Common myeloid progenitor, CD34-positive (primary cell): ENCODE measurements around the gene PRSS27.
"Not testable (repeated sequence)": the region's sequence is repeated elsewhere in the genome, so short reads cannot be mapped to it uniquely, and the experiment has no call there.

Experiments
- CTCF ChIA-PET: fragments of 350-600 bp; sonication (Branson Sonifier 250); formaldehyde crosslinking; loops from one replicate; lab custom pipeline; 2021; ENCODE audit warnings: antibody characterized with exemption; lab: Charles Lee
- POLR2A ChIA-PET: fragments of 350-600 bp; sonication (Branson Sonifier 250); formaldehyde crosslinking; loops from one replicate; lab custom pipeline; 2021; ENCODE audit warnings: antibody characterized with exemption; lab: Charles Lee
- DNase-seq, 3 donors: peaks; one replicate each; pipeline versions ENCODE4 v3.0.0 to v3.0.0-alpha.2; 2013
- H3K27ac ChIP-seq, 2 experiments: 1 replicate in 1 of 2; 2 replicates in 1 of 2; pipeline ENCODE4 v1.7.0; 2013; ENCODE audit warnings: inconsistent platforms in 2 of 2, low read length in 2 of 2, mild to moderate bottlenecking in 2 of 2, low read depth in 1 of 2, moderate library complexity in 1 of 2; ENCODE audit not compliant: severe bottlenecking in 2 of 2, insufficient read depth in 1 of 2, poor library complexity in 1 of 2
- H3K27me3 ChIP-seq, 5 experiments: replicated peaks in 2 of 5; 1 replicate in 3 of 5; 2 replicates in 2 of 5; pipeline versions ENCODE4 v1.6.1 to v1.7.0; 2013; ENCODE audit warnings: low read length in 4 of 5, mild to moderate bottlenecking in 2 of 5, moderate library complexity in 2 of 5, inconsistent platforms in 1 of 5; ENCODE audit not compliant: insufficient read depth in 5 of 5, control insufficient read depth in 4 of 5
- H3K36me3 ChIP-seq, 4 experiments: 1 replicate in 2 of 4; 2 replicates in 2 of 4; pipeline versions ENCODE4 v1.6.1 to v1.7.0; 2013; ENCODE audit warnings: low read length in 3 of 4, control low read depth in 1 of 4, mild to moderate bottlenecking in 1 of 4; ENCODE audit not compliant: control insufficient read depth in 4 of 4, insufficient read depth in 4 of 4
- H3K4me1 ChIP-seq, 4 experiments: 1 replicate in 3 of 4; 2 replicates in 1 of 4; pipeline versions ENCODE4 v1.6.1 to v1.7.1; 2013; ENCODE audit warnings: low read length in 3 of 4, mild to moderate bottlenecking in 3 of 4, control low read depth in 1 of 4, inconsistent platforms in 1 of 4, moderate library complexity in 1 of 4; ENCODE audit not compliant: control insufficient read depth in 4 of 4, insufficient read depth in 4 of 4; ENCODE audit errors: control extremely low read depth in 1 of 4
- H3K4me3 ChIP-seq, 7 experiments: 1 replicate in 4 of 7; 2 replicates in 3 of 7; pipeline versions ENCODE4 v1.5.1 to v1.7.0; 2013; ENCODE audit warnings: mild to moderate bottlenecking in 7 of 7, low read length in 6 of 7, moderate library complexity in 6 of 7, inconsistent platforms in 2 of 7, low read depth in 2 of 7, control low read depth in 1 of 7; ENCODE audit not compliant: insufficient read depth in 4 of 7, control insufficient read depth in 1 of 7; ENCODE audit errors: extremely low read depth in 1 of 7
- H3K9me3 ChIP-seq, 5 experiments: 1 replicate in 4 of 5; 2 replicates in 1 of 5; pipeline versions ENCODE4 v1.6.1 to v1.7.1; 2013; ENCODE audit warnings: low read length in 4 of 5, mild to moderate bottlenecking in 2 of 5, inconsistent platforms in 1 of 5, low read depth in 1 of 5, moderate library complexity in 1 of 5; ENCODE audit not compliant: control insufficient read depth in 4 of 5, insufficient read depth in 2 of 5; ENCODE audit errors: control extremely low read depth in 1 of 5
- WGBS: methylation state at CpG from one replicate; pipeline ENCODE4 v1.1.5; 2013; ENCODE audit not compliant: insufficient coverage; 5-methylcytosine and 5-hydroxymethylcytosine counted together

Gene PRSS27

GRCh38 chr16:2682209-2683021, 37.6 kb downstream of the PRSS27 start, which contains the start of gene KCTD5:
Gene KCTD5, plus strand, starts transcription at chr16:2682523. Its CDS starts 26 bp downstream, at chr16:2682549.
- WGBS, result 0% methylated on average over 54 of the region's 73 CpGs
- peak; percentile 96 to 97 (median 97) for DNase-seq
- Histone ChIP-seq H3K4me1 (peaks cover 3 to 31% (median 21%) of the 10 kb centered on the region in 4 experiments), H3K27me3 (no peaks in the 10 kb centered on the region), H3K36me3 (no peaks in the 10 kb centered on the region), H3K27ac (peak within 1 kb of the TSS; percentile 61 to 87), H3K4me3 (peak within 1 kb of the TSS; percentile 77 to 99 (median 98)), H3K9me3 (no peaks in the 10 kb centered on the region)
- CTCF ChIA-PET, result no interaction called here
- POLR2A ChIA-PET, result interaction anchor here (0.6 kb wide), 1 partner anchor 10 kb away, joined by 3 read pairs; no protein-coding TSS in a partner anchor

GRCh38 chr16:2680360-2680759, 39.7 kb downstream of the PRSS27 start:
- H3K27me3 ChIP-seq, H3K9me3 ChIP-seq, CTCF ChIA-PET, H3K27ac ChIP-seq, DNase-seq, H3K36me3 ChIP-seq, H3K4me3 ChIP-seq, POLR2A ChIA-PET: not testable (repeated sequence)
- 100% methylated on average over 2 of the region's 8 CpGs for WGBS
- peaks cover 0 to 21% (median 11%) of the 10 kb centered on the region in 4 experiments for H3K4me1 ChIP-seq

DNA sequence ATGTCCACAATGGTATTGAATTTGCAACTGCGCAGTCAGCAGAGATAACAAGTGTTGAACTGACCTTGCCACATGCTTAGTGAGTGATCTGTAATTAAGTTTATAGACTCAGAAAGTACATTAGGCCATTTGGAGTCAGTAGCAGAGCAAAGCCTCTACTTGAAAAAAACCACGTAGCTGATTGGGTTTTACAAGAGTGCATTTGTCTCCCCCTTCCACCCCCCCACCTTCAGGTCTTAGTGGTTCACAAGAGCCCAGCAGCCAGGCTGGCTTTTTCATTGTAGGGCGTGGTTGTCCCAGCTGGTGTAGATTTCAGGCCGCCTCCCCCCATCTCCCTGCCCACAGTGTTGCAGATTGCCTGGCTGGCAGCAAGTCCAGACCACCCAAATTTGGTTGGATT, 40.1 kb downstream of the PRSS27 start:
- CTCF ChIA-PET, POLR2A ChIA-PET, H3K9me3 ChIP-seq, DNase-seq, H3K36me3 ChIP-seq, H3K27ac ChIP-seq, H3K4me3 ChIP-seq, H3K27me3 ChIP-seq: not testable (repeated sequence)
- WGBS, result 88% methylated on average over 2 of the region's 4 CpGs
- peaks cover 0 to 21% (median 11%) of the 10 kb centered on the region in 4 experiments for H3K4me1 ChIP-seq

GRCh38 chr16:2678206-2678965, 41.6 kb downstream of the PRSS27 start:
- H3K4me3 ChIP-seq, H3K27me3 ChIP-seq, H3K27ac ChIP-seq, DNase-seq, H3K36me3 ChIP-seq, H3K9me3 ChIP-seq, CTCF ChIA-PET, POLR2A ChIA-PET: not testable (repeated sequence)
- H3K4me1 ChIP-seq, result peaks cover 3 to 25% (median 16%) of the 10 kb centered on the region in 4 experiments
- 80% methylated on average over 1 of the region's 23 CpGs for WGBS

DNA sequence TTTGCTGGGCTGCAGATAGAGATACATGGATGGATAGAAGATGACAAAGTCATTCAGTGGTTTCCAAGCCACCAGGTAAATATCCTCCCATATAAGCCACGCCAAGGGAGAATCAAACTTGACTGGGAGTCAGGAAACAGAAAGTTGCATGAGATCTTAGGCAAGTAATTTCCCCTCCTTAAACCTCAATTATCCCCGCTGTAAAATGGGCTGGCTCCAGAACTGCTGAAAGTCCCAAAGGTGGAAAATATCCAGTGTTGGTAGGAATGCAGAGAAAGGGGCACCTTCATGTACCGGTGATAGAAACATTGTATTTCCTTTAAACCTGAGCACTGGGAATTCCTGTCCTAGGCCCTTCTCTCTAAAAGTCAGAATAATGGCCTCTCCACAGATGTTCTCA, 43.1 kb downstream of the PRSS27 start:
- POLR2A ChIA-PET, CTCF ChIA-PET, H3K9me3 ChIP-seq, H3K36me3 ChIP-seq, H3K27me3 ChIP-seq, H3K27ac ChIP-seq, H3K4me3 ChIP-seq, DNase-seq: not testable (repeated sequence)
- WGBS, result 100% methylated on average over 1 of the region's 3 CpGs
- H3K4me1 ChIP-seq, result peaks cover 6 to 26% (median 21%) of the 10 kb centered on the region in 4 experiments

- peaks cover 6 to 24% (median 16%) of the 10 kb centered on the region in 4 experiments for H3K4me1 ChIP-seq
- WGBS, result 98% methylated on average over 15 of the region's 16 CpGs
- H3K4me3 ChIP-seq, result no peak overlapping the region
- CTCF ChIA-PET, result no interaction called here
- H3K27ac ChIP-seq, result no peak overlapping the region
- no peaks in the 10 kb centered on the region for H3K27me3 ChIP-seq
- POLR2A ChIA-PET, result no interaction called here
- H3K9me3 ChIP-seq, result no peaks in the 10 kb centered on the region
- DNase-seq, result no peak
- no peaks in the 10 kb centered on the region for H3K36me3 ChIP-seq
These were observed 44.3 kb downstream of the PRSS27 start for GRCh38 chr16:2675714-2676113.

GRCh38 chr16:2675021-2675420, 45.0 kb downstream of the PRSS27 start:
- no peaks in the 10 kb centered on the region for H3K9me3 ChIP-seq
- no peaks in the 10 kb centered on the region for H3K27me3 ChIP-seq
- POLR2A ChIA-PET, result no interaction called here
- 98% methylated on average over 7 of the region's 7 CpGs for WGBS
- CTCF ChIA-PET, result no interaction called here
- H3K27ac ChIP-seq, result no peak overlapping the region
- no peak overlapping the region for H3K4me3 ChIP-seq
- H3K36me3 ChIP-seq, result no peaks in the 10 kb centered on the region
- DNase-seq, result no peak
- H3K4me1 ChIP-seq, result peaks cover 6 to 24% (median 16%) of the 10 kb centered on the region in 4 experiments
